Endothelial cell of umbilical vein (primary cell): Measurements from ENCODE around the gene LSM3. TPM values are rescaled to one million over a fixed set of nuclear protein-coding genes. Genes with fewer than 3 reads are reported as not detected.

Source experiments
- BruUV-seq: library from RNA; stranded (reverse); fragments of 400-500 nt; replicated peaks from 2 replicates; lab custom pipeline; 2021; lab: Mats Ljungman, UMichigan
- CTCF ChIA-PET: fragments of 300-600, 350-600 bp; sonication (Branson Sonifier 250); formaldehyde crosslinking; loops from one replicate; lab custom pipeline; 2021; ENCODE audit warnings: antibody characterized with exemption, inconsistent platforms; lab: Charles Lee
- POLR2A ChIA-PET: fragments of 300-600, 350-600 bp; sonication (Branson Sonifier 250); formaldehyde crosslinking; loops from one replicate; lab custom pipeline; 2021; ENCODE audit warnings: antibody characterized with exemption, inconsistent platforms; lab: Charles Lee
- DNase-seq: peaks from one replicate; pipeline ENCODE4 v3.0.0-alpha.2; 2011; ENCODE audit warnings: low read depth, low spot score
- FAIRE-seq: peaks from 2 replicates; lab custom pipeline; 2011; peaks lifted over from hg19 to GRCh38; lab: Jason Lieb, UNC
- H2AFZ ChIP-seq: 2 replicates; pipeline ENCODE4 v1.6.0; 2012; ENCODE audit warnings: low read depth, low read length, control low read depth, inconsistent platforms
- H3K27ac ChIP-seq: 2 replicates; pipeline ENCODE4 v1.5.1; 2011; ENCODE audit warnings: low read depth, mild to moderate bottlenecking, control low read depth, low read length, moderate library complexity; ENCODE audit not compliant: insufficient read depth
- H3K27me3 ChIP-seq, 2 experiments: 2 replicates each; pipeline versions ENCODE4 v1.6.0 to v1.6.1; 2011; ENCODE audit warnings: low read length in 2 of 2, mixed read lengths in 1 of 2; ENCODE audit not compliant: control insufficient read depth in 2 of 2, insufficient read depth in 2 of 2
- H3K36me3 ChIP-seq, 2 experiments: 2 replicates in 1 of 2; 3 replicates in 1 of 2; pipeline ENCODE4 v1.5.1; 2011; ENCODE audit warnings: low read length in 2 of 2, mild to moderate bottlenecking in 1 of 2, moderate library complexity in 1 of 2; ENCODE audit not compliant: control insufficient read depth in 2 of 2, insufficient read depth in 2 of 2; ENCODE audit errors: extremely low read depth in 1 of 2
- H3K4me1 ChIP-seq: 3 replicates; pipeline ENCODE4 v1.5.1; 2011; ENCODE audit warnings: mild to moderate bottlenecking, low read length; ENCODE audit not compliant: control insufficient read depth, insufficient read depth; ENCODE audit errors: extremely low read depth
- H3K4me2 ChIP-seq: 2 replicates; pipeline ENCODE4 v1.6.1; 2011; ENCODE audit warnings: low read length, control low read depth, mixed read lengths; ENCODE audit not compliant: insufficient read depth
- H3K4me3 ChIP-seq, 3 experiments: fragments of 200-600 bp in 1 of 3; sonication (generic), shearing (Covaris generic) in 1 of 3; replicated peaks in 1 of 3; 2 replicates each; pipeline ENCODE4 v1.5.1; 2011 to 2016; ENCODE audit warnings: control low read depth in 3 of 3, low read length in 3 of 3, mild to moderate bottlenecking in 2 of 3, inconsistent platforms in 1 of 3, low read depth in 1 of 3, moderate library complexity in 1 of 3; ENCODE audit not compliant: insufficient read depth in 1 of 3
- H3K79me2 ChIP-seq: 2 replicates; pipeline ENCODE4 v1.6.0; 2012; ENCODE audit warnings: low read length, inconsistent platforms; ENCODE audit not compliant: control insufficient read depth, insufficient read depth
- H3K9ac ChIP-seq: replicated peaks from 2 replicates; pipeline ENCODE3; 2011; ENCODE audit warnings: low read length, control low read depth; ENCODE audit not compliant: insufficient read depth; ENCODE audit errors: extremely low read depth
- H3K9me1 ChIP-seq: replicated peaks from 3 replicates; pipeline ENCODE4 v1.6.0; 2011; ENCODE audit warnings: mild to moderate bottlenecking, low read length; ENCODE audit not compliant: control insufficient read depth, insufficient read depth; ENCODE audit errors: extremely low read depth
- H3K9me3 ChIP-seq: replicated peaks from 2 replicates; pipeline ENCODE4 v1.5.1; 2012; ENCODE audit warnings: low read length, inconsistent platforms; ENCODE audit not compliant: control insufficient read depth, insufficient read depth
- H4K20me1 ChIP-seq: replicated peaks from 2 replicates; pipeline ENCODE3; 2011; ENCODE audit warnings: mild to moderate bottlenecking, low read length; ENCODE audit not compliant: control insufficient read depth, insufficient read depth; ENCODE audit errors: extremely low read depth
- CTCF ChIP-seq, 2 donors: IDR thresholded peaks; 1 replicate in 1 of 2; 2 replicates in 1 of 2; pipeline ENCODE4 v1.5.1; 2011; ENCODE audit warnings: low read length in 2 of 2, mild to moderate bottlenecking in 2 of 2, moderate library complexity in 2 of 2, control low read depth in 1 of 2, inconsistent platforms in 1 of 2, low read depth in 1 of 2; ENCODE audit not compliant: insufficient read depth in 1 of 2; ENCODE audit errors: extremely low read depth in 1 of 2
- FOS ChIP-seq: IDR thresholded peaks from 2 replicates; pipeline ENCODE4 v1.6.1; 2011; ENCODE audit warnings: mild to moderate bottlenecking, low read length, moderate library complexity, borderline replicate concordance; ENCODE audit not compliant: insufficient read depth
- JUN ChIP-seq: IDR thresholded peaks from 2 replicates; pipeline ENCODE4 v1.6.1; 2011; ENCODE audit warnings: borderline replicate concordance, low read depth; ENCODE audit not compliant: insufficient read length, insufficient read depth
- POLR2AphosphoS5 ChIP-seq: IDR thresholded peaks from 2 replicates; pipeline ENCODE4 v1.6.1; 2012; ENCODE audit warnings: low read depth, mild to moderate bottlenecking, control low read depth, low read length, moderate library complexity; ENCODE audit not compliant: insufficient read depth
- dilution Hi-C: fragments of 300-500 bp; cut with MboI; formaldehyde crosslinking; loops from one replicate; pipeline ENCODE4 v1.15.0; 2019; ENCODE audit warnings: low sequenced_read_pairs; ENCODE audit not compliant: extremely low pct_ligation_motif_present
- intact Hi-C: fragments of 100-400 bp; cut with micrococcal nuclease; formaldehyde crosslinking; loops from one replicate; pipeline ENCODE4 v1.10.0; 2022
- polyA plus RNA-seq, 4 experiments: library from polyadenylated mRNA; depleted of rRNA in 3 of 4; stranded (reverse) in 3 of 4; unstranded in 1 of 4; fragments of >200 nt; gene quantifications; 2 replicates each; pipeline versions ENCODE4 v1.2.1 to v1.2.3, GENCODE V29; 2011 to 2012; ENCODE audit warnings: missing spikeins in 1 of 4
- total RNA-seq: library from RNA; stranded (reverse); gene quantifications from 2 replicates; pipeline ENCODE4 v1.2.3, GENCODE V29; 2021

LSM3 gene
- total and polyA plus RNA-seq, 2 donors (not counting 3 experiments of a cell fraction or from before 2014, with no cell fraction given), result 4.4 to 13.0 TPM

- no peaks in the 10 kb centered on the region for H3K9me3 ChIP-seq
- TF ChIP-seq FOS (peak; percentile 9), POLR2AphosphoS5 (no peak)
- H3K9me1 ChIP-seq, result no peaks in the 10 kb centered on the region
- no peaks in the 10 kb centered on the region for H3K79me2 ChIP-seq
- peak overlapping the region; percentile 93 for H3K9ac ChIP-seq
- ChIA-PET CTCF (interaction anchor here (1.0 to 4.9 kb wide), 6 partner anchors 8 to 403 kb away, joined by 3 to 30 read pairs (median 6); partner anchors contain the start of genes CHCHD4, LSM3, TMEM43 and XPC), POLR2A (interaction anchor here (0.5 to 2.6 kb wide), 5 partner anchors 20 to 803 kb away, joined by 3 to 30 read pairs (median 5); partner anchors contain the start of genes CHCHD4, LSM3, TMEM43 and XPC)
- peak overlapping the region in 1 of 3 experiments; percentile 20 for H3K4me3 ChIP-seq
- no peaks in the 10 kb centered on the region for H4K20me1 ChIP-seq
- intact Hi-C loops (loop anchor here (10.0 kb wide), 2 partner anchors 260 to 800 kb away; partner anchors contain the start of genes NR2C2 and SLC6A6), dilution Hi-C loops (no loop called here)
- FAIRE-seq (peak; percentile 85), DNase-seq (peak; percentile 57)
- peaks cover 0 to 11% of the 10 kb centered on the region in 2 experiments for H3K36me3 ChIP-seq
- no TSS peak for BruUV-seq
- H3K27ac ChIP-seq, result peak overlapping the region; percentile 100
- H3K4me2 ChIP-seq, result peak overlapping the region; percentile 88
- no peaks in the 10 kb centered on the region for H3K27me3 ChIP-seq
- no peak overlapping the region for H2AFZ ChIP-seq
- H3K4me1 ChIP-seq, result peaks cover 41% of the 10 kb centered on the region
Measured at GRCh38 chr3:14145236-14145635, 33.4 kb upstream of the LSM3 start.

GRCh38 chr3:14145670-14146380, 32.8 kb upstream of the LSM3 start:
- Histone ChIP-seq H3K27me3 (no peaks in the 10 kb centered on the region), H3K9me3 (no peaks in the 10 kb centered on the region), H3K36me3 (peaks cover 0 to 9% of the 10 kb centered on the region in 2 experiments), H2AFZ (no peak overlapping the region), H3K9ac (peak overlapping the region; percentile 93), H3K4me3 (no peak overlapping the region), H3K9me1 (no peaks in the 10 kb centered on the region), H3K79me2 (no peaks in the 10 kb centered on the region), H3K4me2 (peak overlapping the region; percentile 88), H4K20me1 (no peaks in the 10 kb centered on the region), H3K27ac (peak overlapping the region; percentile 100), H3K4me1 (peaks cover 41% of the 10 kb centered on the region)
- FAIRE-seq (no peak), DNase-seq (no peak)
- CTCF ChIA-PET, result interaction anchor here (1.0 to 4.9 kb wide), 5 partner anchors 21 to 402 kb away, joined by 3 to 30 read pairs (median 8); partner anchors contain the start of genes CHCHD4, LSM3, TMEM43 and XPC
- BruUV-seq, result no TSS peak
- intact Hi-C loops (loop anchor here (10.0 kb wide), 2 partner anchors 259 to 799 kb away; partner anchors contain the start of genes NR2C2 and SLC6A6), dilution Hi-C loops (no loop called here)
- POLR2A ChIA-PET, result interaction anchor here (0.5 to 2.6 kb wide), 5 partner anchors 21 to 802 kb away, joined by 3 to 30 read pairs (median 5); partner anchors contain the start of genes CHCHD4, LSM3, TMEM43 and XPC
- TF ChIP-seq JUN (no peak), CTCF (IDR thresholded peaks at IDR 0.05; ENCODE audit: extremely low read depth in 1 of 2, insufficient read depth in 1 of 2, low read depth in 1 of 2, low read length in 2 of 2) (peak in 1 of 2 donors; percentile 40)
